HFFc6 (cell line): ENCODE data around the gene CCDC120. TPM values are rescaled to one million over a fixed set of nuclear protein-coding genes. Genes with fewer than 3 reads are reported as not detected.

Experiments
- DNase-seq: peaks from one replicate; pipeline ENCODE4 v3.0.0-alpha.2; 2018
- H3K27ac Mint-ChIP-seq: 2 replicates; pipeline ENCODE4 v1.8.0; 2020; ENCODE audit warnings: mild to moderate bottlenecking, mixed read lengths
- H3K27me3 Mint-ChIP-seq: 2 replicates; pipeline ENCODE4 v1.8.0; 2021; ENCODE audit warnings: mild to moderate bottlenecking, moderate library complexity, mixed read lengths; ENCODE audit not compliant: insufficient read depth
- H3K36me3 Mint-ChIP-seq: 2 replicates; pipeline ENCODE4 v1.8.0; 2021; ENCODE audit warnings: low read depth, mixed read lengths
- H3K4me1 Mint-ChIP-seq: 2 replicates; pipeline ENCODE4 v1.8.0; 2020; ENCODE audit warnings: low read depth, mixed read lengths
- H3K4me3 Mint-ChIP-seq: 2 replicates; pipeline ENCODE4 v1.8.0; 2020; ENCODE audit warnings: mild to moderate bottlenecking, moderate library complexity, mixed read lengths
- H3K9me3 Mint-ChIP-seq: 2 replicates; pipeline ENCODE4 v1.8.0; 2020; ENCODE audit warnings: mild to moderate bottlenecking, mixed read lengths
- total RNA-seq, 6 experiments: library from RNA; stranded (reverse); fragmentation: NEBNext Ultra II Directional; extraction: Animal tissue kit (Norgen Biotek cat#: 25700); gene quantifications; 2 replicates in 1 of 6; 3 replicates in 5 of 6; pipeline ENCODE4 v1.2.3, GENCODE V29; 2021
- TF ChIP-seq, protein P1 (sequence below): fragments of 200-600 bp; sonication (generic); IDR thresholded peaks from 2 replicates; pipeline ENCODE4 v1.5.0; 2021; ENCODE audit warnings: antibody characterized with exemption, mild to moderate bottlenecking

Gene CCDC120
- total RNA-seq, 6 experiments from 2014 or later = 0.05 to 0.62 (median 0.24) TPM; not detected in 2

- H3K27ac Mint-ChIP-seq = peak overlapping the region; percentile 74
- H3K9me3 Mint-ChIP-seq = no peaks in the 10 kb centered on the region
- H3K4me3 Mint-ChIP-seq = peak overlapping the region; percentile 92
- H3K4me1 Mint-ChIP-seq = no peaks in the 10 kb centered on the region
- no peaks in the 10 kb centered on the region for H3K36me3 Mint-ChIP-seq
- peaks cover 2% of the 10 kb centered on the region; the same call in 1 of the 2 replicates for H3K27me3 Mint-ChIP-seq
- DNase-seq = peak; percentile 82
- TF ChIP-seq, protein P1, sequence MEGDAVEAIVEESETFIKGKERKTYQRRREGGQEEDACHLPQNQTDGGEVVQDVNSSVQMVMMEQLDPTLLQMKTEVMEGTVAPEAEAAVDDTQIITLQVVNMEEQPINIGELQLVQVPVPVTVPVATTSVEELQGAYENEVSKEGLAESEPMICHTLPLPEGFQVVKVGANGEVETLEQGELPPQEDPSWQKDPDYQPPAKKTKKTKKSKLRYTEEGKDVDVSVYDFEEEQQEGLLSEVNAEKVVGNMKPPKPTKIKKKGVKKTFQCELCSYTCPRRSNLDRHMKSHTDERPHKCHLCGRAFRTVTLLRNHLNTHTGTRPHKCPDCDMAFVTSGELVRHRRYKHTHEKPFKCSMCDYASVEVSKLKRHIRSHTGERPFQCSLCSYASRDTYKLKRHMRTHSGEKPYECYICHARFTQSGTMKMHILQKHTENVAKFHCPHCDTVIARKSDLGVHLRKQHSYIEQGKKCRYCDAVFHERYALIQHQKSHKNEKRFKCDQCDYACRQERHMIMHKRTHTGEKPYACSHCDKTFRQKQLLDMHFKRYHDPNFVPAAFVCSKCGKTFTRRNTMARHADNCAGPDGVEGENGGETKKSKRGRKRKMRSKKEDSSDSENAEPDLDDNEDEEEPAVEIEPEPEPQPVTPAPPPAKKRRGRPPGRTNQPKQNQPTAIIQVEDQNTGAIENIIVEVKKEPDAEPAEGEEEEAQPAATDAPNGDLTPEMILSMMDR = no peak
Observed at GRCh38 chrX:49100704-49101628, 42.2 kb downstream of the CCDC120 start.

- TF ChIP-seq, protein P1 = peak; percentile 27; the same call in 1 of the 2 replicates
- no peaks in the 10 kb centered on the region for H3K4me1 Mint-ChIP-seq
- H3K27ac Mint-ChIP-seq = peak overlapping the region; percentile 52; the same call in 1 of the 2 replicates
- H3K36me3 Mint-ChIP-seq = no peaks in the 10 kb centered on the region
- H3K27me3 Mint-ChIP-seq = peaks cover 2% of the 10 kb centered on the region; the same call in 1 of the 2 replicates
- H3K4me3 Mint-ChIP-seq = peak overlapping the region; percentile 92
- no peaks in the 10 kb centered on the region for H3K9me3 Mint-ChIP-seq
- no peak for DNase-seq
Observed at GRCh38 chrX:49101629-49101984, 42.8 kb downstream of the CCDC120 start.

DNA sequence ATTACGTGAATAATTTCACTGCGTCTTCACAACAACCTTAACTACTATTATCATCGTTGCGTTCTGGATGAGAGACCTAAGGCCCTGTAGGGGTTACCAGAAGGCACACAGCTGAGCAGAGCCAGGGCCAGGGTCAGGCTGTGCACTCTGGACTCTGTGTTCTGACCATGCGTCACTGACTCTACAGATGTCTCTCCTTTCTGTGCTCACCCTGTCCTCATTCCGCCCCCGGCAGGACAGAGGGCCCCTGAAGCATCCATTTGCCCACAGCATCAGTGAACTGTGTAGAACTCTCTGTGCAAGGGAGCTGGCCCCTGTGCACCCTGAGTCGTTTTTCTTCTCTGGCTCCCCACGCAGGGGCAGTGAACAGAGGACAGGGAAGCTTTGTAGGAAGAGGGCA lies 43.4 kb downstream of the CCDC120 start:
- Mint-ChIP-seq H3K4me3 (no peak overlapping the region), H3K9me3 (no peaks in the 10 kb centered on the region), H3K36me3 (no peaks in the 10 kb centered on the region), H3K27ac (no peak overlapping the region; the same call in 1 of the 2 replicates), H3K27me3 (peaks cover 2% of the 10 kb centered on the region; the same call in 1 of the 2 replicates), H3K4me1 (no peaks in the 10 kb centered on the region)
- no peak for DNase-seq
- TF ChIP-seq, protein P1 = no peak

DNA sequence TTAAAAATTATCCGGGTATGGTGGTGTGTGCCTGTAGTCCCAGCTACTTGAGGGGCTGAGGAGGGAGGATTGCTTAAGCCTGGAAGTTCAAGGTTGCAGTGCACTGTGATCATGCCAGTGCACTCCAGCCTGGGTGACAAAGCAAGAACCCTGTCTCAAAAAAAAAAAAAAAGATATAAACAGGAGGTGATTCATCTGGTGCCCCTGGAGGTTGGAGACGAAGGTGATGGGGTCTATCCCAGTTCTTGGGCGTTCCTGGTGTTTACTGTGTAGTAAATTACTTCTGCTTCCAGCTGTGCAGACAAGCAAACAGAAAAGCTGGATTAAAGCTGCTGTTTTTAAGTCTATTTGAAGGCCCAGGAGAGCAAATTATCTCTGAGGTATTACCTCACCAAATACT lies 44.8 kb downstream of the CCDC120 start:
- no peak overlapping the region for H3K4me3 Mint-ChIP-seq
- H3K4me1 Mint-ChIP-seq = no peaks in the 10 kb centered on the region
- H3K27me3 Mint-ChIP-seq = peaks cover 2% of the 10 kb centered on the region; the same call in 1 of the 2 replicates
- no peaks in the 10 kb centered on the region for H3K36me3 Mint-ChIP-seq
- no peaks in the 10 kb centered on the region for H3K9me3 Mint-ChIP-seq
- no peak for DNase-seq
- TF ChIP-seq, protein P1 = no peak
- no peak overlapping the region for H3K27ac Mint-ChIP-seq

- H3K27ac Mint-ChIP-seq = no peak overlapping the region
- H3K9me3 Mint-ChIP-seq = no peaks in the 10 kb centered on the region
- H3K4me1 Mint-ChIP-seq = no peaks in the 10 kb centered on the region
Observed at GRCh38 chrX:49106296-49106695, 47.5 kb downstream of the CCDC120 start.

More at GRCh38 chrX:49106296-49106695, 47.5 kb downstream of the CCDC120 start:
- no peak for DNase-seq
- TF ChIP-seq, protein P1 = no peak
- no peak overlapping the region for H3K4me3 Mint-ChIP-seq
- H3K27me3 Mint-ChIP-seq = no peaks in the 10 kb centered on the region
- H3K36me3 Mint-ChIP-seq = peaks cover 5% of the 10 kb centered on the region; the same call in 1 of the 2 replicates
